Astrocyte (in vitro differentiated cells and primary cell): ENCODE results near the gene CKAP5. TPM values are rescaled to one million over a fixed set of nuclear protein-coding genes. Genes with fewer than 3 reads are reported as not detected.

Experiments used
- DNase-seq: peaks from one replicate; pipeline ENCODE4 v3.0.0-alpha.2; 2010; ENCODE audit warnings: low read depth
- FAIRE-seq: peaks from 2 replicates; lab custom pipeline; 2011; peaks lifted over from hg19 to GRCh38; lab: Jason Lieb, UNC
- H2AFZ ChIP-seq: 2 replicates; pipeline ENCODE4 v1.6.0; 2012; ENCODE audit warnings: low read depth, low read length, inconsistent platforms
- H3K27ac ChIP-seq: 2 replicates; pipeline ENCODE4 v1.5.1; 2011; ENCODE audit warnings: low read depth, low read length, inconsistent platforms
- H3K27me3 ChIP-seq: 2 replicates; pipeline ENCODE4 v1.6.0; 2011; ENCODE audit warnings: low read length, inconsistent platforms; ENCODE audit not compliant: insufficient read depth
- H3K36me3 ChIP-seq: 2 replicates; pipeline ENCODE4 v1.5.1; 2011; ENCODE audit warnings: low read length, inconsistent platforms; ENCODE audit not compliant: insufficient read depth
- H3K4me1 ChIP-seq: 2 replicates; pipeline ENCODE4 v1.5.1; 2011; ENCODE audit warnings: low read length, inconsistent platforms; ENCODE audit not compliant: insufficient read depth
- H3K4me2 ChIP-seq: 2 replicates; pipeline ENCODE4 v1.6.0; 2012; ENCODE audit warnings: low read length, inconsistent platforms
- H3K4me3 ChIP-seq: 2 replicates; pipeline ENCODE4 v1.5.1; 2011; ENCODE audit warnings: low read depth, mild to moderate bottlenecking, low read length, inconsistent platforms; ENCODE audit not compliant: insufficient read depth
- H3K79me2 ChIP-seq: 2 replicates; pipeline ENCODE4 v1.6.0; 2012; ENCODE audit warnings: mild to moderate bottlenecking, low read length, inconsistent platforms; ENCODE audit not compliant: insufficient read depth
- H3K9ac ChIP-seq: 2 replicates; pipeline ENCODE4 v1.6.0; 2012; ENCODE audit warnings: mild to moderate bottlenecking, low read length, inconsistent platforms
- H3K9me3 ChIP-seq: 2 replicates; pipeline ENCODE4 v1.5.1; 2012; ENCODE audit warnings: low read depth, mild to moderate bottlenecking, low read length, inconsistent platforms; ENCODE audit not compliant: insufficient read depth
- H4K20me1 ChIP-seq: 2 replicates; pipeline ENCODE4 v1.6.0; 2012; ENCODE audit warnings: low read length, inconsistent platforms; ENCODE audit not compliant: insufficient read depth
- H3K27ac Mint-ChIP-seq: one replicate; pipeline ENCODE4 v1.8.0; 2021; ENCODE audit warnings: mild to moderate bottlenecking, mixed read lengths; ENCODE audit not compliant: unreplicated experiment
- H3K27me3 Mint-ChIP-seq: one replicate; pipeline ENCODE4 v1.8.0; 2021; ENCODE audit warnings: low read depth, mixed read lengths; ENCODE audit not compliant: unreplicated experiment
- H3K36me3 Mint-ChIP-seq: one replicate; pipeline ENCODE4 v1.8.0; 2021; ENCODE audit warnings: low read depth, mixed read lengths; ENCODE audit not compliant: unreplicated experiment
- H3K4me1 Mint-ChIP-seq: one replicate; pipeline ENCODE4 v1.8.0; 2021; ENCODE audit warnings: low read depth, mixed read lengths; ENCODE audit not compliant: unreplicated experiment
- H3K4me3 Mint-ChIP-seq: one replicate; pipeline ENCODE4 v1.8.0; 2021; ENCODE audit warnings: mild to moderate bottlenecking, moderate library complexity, mixed read lengths; ENCODE audit not compliant: unreplicated experiment
- H3K9me3 Mint-ChIP-seq: one replicate; pipeline ENCODE4 v1.8.0; 2021; ENCODE audit warnings: mild to moderate bottlenecking, mixed read lengths; ENCODE audit not compliant: unreplicated experiment
- EZH2 ChIP-seq: IDR thresholded peaks from 2 replicates; pipeline ENCODE4 v1.6.1; 2012; ENCODE audit warnings: mild to moderate bottlenecking, low read length, inconsistent platforms; ENCODE audit not compliant: insufficient read depth
- total RNA-seq: library from RNA; stranded (reverse); gene quantifications from 2 replicates; pipeline ENCODE4 v1.2.1, GENCODE V29; 2021
- TF ChIP-seq, protein P1 (sequence below): IDR thresholded peaks from 2 replicates; pipeline ENCODE4 v1.5.1; 2011; ENCODE audit warnings: low read depth, mild to moderate bottlenecking, inconsistent platforms, low read length, moderate library complexity; ENCODE audit not compliant: insufficient read depth

Gene CKAP5
- total RNA-seq, 1 donor from 2014 or later, result 99.9 TPM

DNA sequence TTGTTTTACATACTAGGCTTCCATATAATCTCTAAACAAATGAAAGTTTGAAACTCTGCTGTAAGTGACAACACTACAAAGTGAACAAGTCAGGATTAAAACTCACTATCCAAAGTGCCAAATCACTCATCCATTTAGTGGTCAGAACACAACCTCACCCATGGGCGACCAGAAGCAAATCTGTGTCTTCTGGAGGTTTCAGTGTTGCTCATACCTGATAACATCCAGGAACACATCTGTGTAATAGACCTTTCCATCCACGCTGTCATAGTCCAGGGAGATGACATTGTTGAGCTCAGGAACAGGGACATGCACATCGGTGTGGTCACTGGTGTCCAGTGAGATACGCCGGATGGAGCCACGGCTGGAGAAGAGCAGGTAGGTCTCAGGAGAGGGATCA, 28.5 kb upstream of the CKAP5 start:
- Histone ChIP-seq H3K4me3 (no peak overlapping the region), H3K79me2 (no peaks in the 10 kb centered on the region), H2AFZ (no peak overlapping the region), H3K4me2 (no peak overlapping the region), H3K9ac (no peak overlapping the region), H4K20me1 (no peaks in the 10 kb centered on the region), H3K4me1 (no peaks in the 10 kb centered on the region), H3K27ac (no peak overlapping the region), H3K9me3 (no peaks in the 10 kb centered on the region), H3K27me3 (no peaks in the 10 kb centered on the region), H3K36me3 (peaks cover 11% of the 10 kb centered on the region)
- Mint-ChIP-seq H3K9me3 (no peaks in the 10 kb centered on the region), H3K27ac (no peak overlapping the region), H3K36me3 (peaks cover 26% of the 10 kb centered on the region), H3K27me3 (no peaks in the 10 kb centered on the region), H3K4me3 (no peak overlapping the region), H3K4me1 (no peaks in the 10 kb centered on the region)
- FAIRE-seq, result no peak
- TF ChIP-seq, protein P1, sequence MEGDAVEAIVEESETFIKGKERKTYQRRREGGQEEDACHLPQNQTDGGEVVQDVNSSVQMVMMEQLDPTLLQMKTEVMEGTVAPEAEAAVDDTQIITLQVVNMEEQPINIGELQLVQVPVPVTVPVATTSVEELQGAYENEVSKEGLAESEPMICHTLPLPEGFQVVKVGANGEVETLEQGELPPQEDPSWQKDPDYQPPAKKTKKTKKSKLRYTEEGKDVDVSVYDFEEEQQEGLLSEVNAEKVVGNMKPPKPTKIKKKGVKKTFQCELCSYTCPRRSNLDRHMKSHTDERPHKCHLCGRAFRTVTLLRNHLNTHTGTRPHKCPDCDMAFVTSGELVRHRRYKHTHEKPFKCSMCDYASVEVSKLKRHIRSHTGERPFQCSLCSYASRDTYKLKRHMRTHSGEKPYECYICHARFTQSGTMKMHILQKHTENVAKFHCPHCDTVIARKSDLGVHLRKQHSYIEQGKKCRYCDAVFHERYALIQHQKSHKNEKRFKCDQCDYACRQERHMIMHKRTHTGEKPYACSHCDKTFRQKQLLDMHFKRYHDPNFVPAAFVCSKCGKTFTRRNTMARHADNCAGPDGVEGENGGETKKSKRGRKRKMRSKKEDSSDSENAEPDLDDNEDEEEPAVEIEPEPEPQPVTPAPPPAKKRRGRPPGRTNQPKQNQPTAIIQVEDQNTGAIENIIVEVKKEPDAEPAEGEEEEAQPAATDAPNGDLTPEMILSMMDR, result no peak
- no peak for TF ChIP-seq EZH2
- DNase-seq, result no peak

DNA sequence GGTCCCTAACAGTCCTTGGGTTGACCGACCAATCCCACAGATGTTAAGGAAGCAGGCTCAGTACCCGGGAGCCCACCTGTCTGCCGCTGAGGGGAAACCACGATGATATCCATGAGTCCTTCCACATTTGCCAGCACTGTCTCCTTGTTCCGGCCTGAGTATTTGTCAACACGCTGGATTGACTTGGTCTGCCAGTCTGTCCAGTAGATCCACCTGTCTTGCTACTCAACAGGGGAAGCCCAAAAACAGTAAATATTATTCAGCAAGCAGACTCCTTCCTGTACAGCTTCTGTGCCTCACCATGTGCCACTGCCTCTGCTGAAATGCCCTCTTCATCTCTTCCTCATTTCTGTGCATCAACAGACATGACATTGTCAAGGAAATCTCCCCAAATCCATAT, 22.8 kb upstream of the CKAP5 start:
- peaks cover 7% of the 10 kb centered on the region for H3K4me1 Mint-ChIP-seq
- no peak overlapping the region for H3K4me3 Mint-ChIP-seq
- FAIRE-seq, result no peak
- Histone ChIP-seq H2AFZ (no peak overlapping the region), H4K20me1 (no peaks in the 10 kb centered on the region), H3K36me3 (peaks cover 3% of the 10 kb centered on the region), H3K4me2 (no peak overlapping the region), H3K27ac (no peak overlapping the region), H3K4me3 (no peak overlapping the region), H3K4me1 (peaks cover 4% of the 10 kb centered on the region), H3K9ac (no peak overlapping the region), H3K79me2 (no peaks in the 10 kb centered on the region), H3K27me3 (no peaks in the 10 kb centered on the region), H3K9me3 (no peaks in the 10 kb centered on the region)
- H3K27ac Mint-ChIP-seq, result no peak overlapping the region
- no peak for DNase-seq
- TF ChIP-seq EZH2, result no peak
- TF ChIP-seq, protein P1, result no peak
- H3K27me3 Mint-ChIP-seq, result no peaks in the 10 kb centered on the region
- no peaks in the 10 kb centered on the region for H3K9me3 Mint-ChIP-seq
- peaks cover 29% of the 10 kb centered on the region for H3K36me3 Mint-ChIP-seq

DNA sequence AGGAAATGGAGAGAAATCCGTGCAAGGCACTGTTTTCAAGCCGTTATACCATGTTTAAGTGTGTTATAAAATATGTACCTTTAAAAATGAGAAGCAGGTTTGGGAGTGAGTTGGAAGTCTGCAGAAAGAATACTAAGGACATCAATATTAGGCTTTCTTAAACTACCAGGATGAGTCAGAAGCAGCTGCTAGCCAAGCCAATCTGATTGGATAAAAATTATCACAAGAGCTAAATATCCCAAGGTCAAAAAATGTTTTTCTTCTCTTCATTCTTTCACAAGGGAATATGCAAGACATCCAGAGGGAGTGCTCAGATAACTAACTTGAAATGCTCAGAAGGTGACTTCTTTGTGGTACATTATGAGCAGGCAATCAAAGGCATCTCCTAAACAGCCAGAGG, 19.3 kb upstream of the CKAP5 start:
- Mint-ChIP-seq H3K27me3 (no peaks in the 10 kb centered on the region), H3K36me3 (peaks cover 25% of the 10 kb centered on the region), H3K27ac (no peak overlapping the region), H3K4me3 (no peak overlapping the region), H3K9me3 (no peaks in the 10 kb centered on the region), H3K4me1 (peaks cover 7% of the 10 kb centered on the region)
- peaks cover 3% of the 10 kb centered on the region for H3K36me3 ChIP-seq
- H3K79me2 ChIP-seq, result no peaks in the 10 kb centered on the region
- peaks cover 4% of the 10 kb centered on the region for H3K4me1 ChIP-seq
- DNase-seq (peak; percentile 77), FAIRE-seq (no peak)
- no peaks in the 10 kb centered on the region for H4K20me1 ChIP-seq
- no peak overlapping the region for H3K4me3 ChIP-seq
- no peak overlapping the region for H3K27ac ChIP-seq
- H3K4me2 ChIP-seq, result peak overlapping the region; percentile 13
- no peak overlapping the region for H3K9ac ChIP-seq
- no peaks in the 10 kb centered on the region for H3K9me3 ChIP-seq
- no peak for TF ChIP-seq EZH2
- TF ChIP-seq, protein P1, result no peak
- no peak overlapping the region for H2AFZ ChIP-seq
- no peaks in the 10 kb centered on the region for H3K27me3 ChIP-seq
